ENCODE measurements around the gene UFL1.

The UFL1 gene

GRCh38 chr6:96570053-96570452, 48.4 kb downstream of the UFL1 start:
- no peak overlapping the region for H3K4me3 ChIP-seq (ENCODE audit: low read depth, low read length)

DNA sequence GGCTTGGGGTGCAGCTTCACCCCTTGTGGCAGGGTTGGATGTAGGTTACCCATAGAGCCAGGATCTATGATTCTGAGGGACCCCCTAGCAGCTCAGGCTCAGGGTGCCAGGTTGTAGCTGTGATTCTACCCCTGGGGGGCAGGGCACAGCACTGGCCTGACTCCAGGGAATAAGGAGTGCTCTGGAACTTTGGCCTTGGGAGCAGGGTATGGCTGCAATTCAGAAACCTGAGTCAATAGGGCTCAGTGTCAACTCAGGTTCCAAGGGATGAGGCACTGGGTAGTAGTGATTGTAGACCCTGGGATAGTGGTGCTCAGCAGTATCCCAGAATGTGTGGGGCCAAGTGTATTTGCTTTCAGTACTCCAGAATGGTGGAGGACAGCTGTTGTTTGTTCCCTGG, 49.9 kb downstream of the UFL1 start:
- no peak overlapping the region for H3K4me3 ChIP-seq (ENCODE audit: low read depth, low read length)

- no peak overlapping the region for H3K4me3 ChIP-seq (ENCODE audit: low read depth, low read length)
Observed at GRCh38 chr6:96575359-96575758, 53.8 kb downstream of the UFL1 start.

- no peak overlapping the region for H3K4me3 ChIP-seq (ENCODE audit: low read depth, low read length)
Observed at GRCh38 chr6:96576221-96576620, 54.6 kb downstream of the UFL1 start.

DNA sequence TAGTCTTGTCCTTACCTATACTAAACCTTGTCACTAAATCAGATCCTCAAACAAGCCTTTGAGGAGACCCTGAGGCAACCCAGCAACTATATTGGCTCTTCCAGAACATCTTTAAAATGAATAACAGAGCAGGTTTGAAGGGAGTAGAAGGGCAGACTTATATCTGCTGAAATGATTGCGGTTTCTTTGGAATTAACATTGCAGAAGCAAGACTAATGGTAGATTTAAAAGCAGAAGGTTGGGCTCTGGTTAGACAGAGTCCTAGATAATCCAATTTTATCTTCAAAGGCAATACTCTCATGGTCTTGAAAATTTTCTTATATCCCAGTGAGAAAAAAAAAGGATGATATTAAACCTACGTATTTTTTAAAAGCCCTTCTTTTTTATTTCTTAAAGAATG, 60.4 kb downstream of the UFL1 start:
- no peak overlapping the region for H3K4me3 ChIP-seq (ENCODE audit: low read depth, low read length)

GRCh38 chr6:96582436-96582835, 60.8 kb downstream of the UFL1 start:
- H3K4me3 ChIP-seq (ENCODE audit: low read depth, low read length) = no peak overlapping the region

DNA sequence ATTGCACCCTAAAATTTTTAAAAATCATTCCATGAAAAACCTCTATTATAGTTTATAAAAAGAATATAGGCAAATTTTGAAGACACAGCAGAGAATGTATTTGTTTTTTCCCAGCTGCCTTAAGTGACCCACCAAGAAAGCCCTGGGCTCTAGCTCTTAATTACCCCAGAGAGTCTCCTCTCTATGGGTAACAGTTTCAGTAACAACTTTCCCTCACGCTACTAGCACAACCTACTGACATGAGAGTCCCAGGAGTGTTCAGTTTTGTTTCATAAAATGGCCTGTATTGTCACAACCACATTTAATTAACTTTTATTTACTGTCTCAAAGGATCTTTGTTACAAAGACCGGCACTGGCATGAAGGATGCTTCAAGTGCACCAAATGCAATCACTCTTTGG, 82.8 kb downstream of the UFL1 start:
- no peak overlapping the region for H3K4me3 ChIP-seq (ENCODE audit: low read depth, low read length)

Data from iPS-11a (cell line).